ENCODE data around the gene DENND4A.
"Not testable (repeated sequence)": the region's sequence is repeated elsewhere in the genome, so short reads cannot be mapped to it uniquely, and the experiment has no call there.

The DENND4A gene

DNA sequence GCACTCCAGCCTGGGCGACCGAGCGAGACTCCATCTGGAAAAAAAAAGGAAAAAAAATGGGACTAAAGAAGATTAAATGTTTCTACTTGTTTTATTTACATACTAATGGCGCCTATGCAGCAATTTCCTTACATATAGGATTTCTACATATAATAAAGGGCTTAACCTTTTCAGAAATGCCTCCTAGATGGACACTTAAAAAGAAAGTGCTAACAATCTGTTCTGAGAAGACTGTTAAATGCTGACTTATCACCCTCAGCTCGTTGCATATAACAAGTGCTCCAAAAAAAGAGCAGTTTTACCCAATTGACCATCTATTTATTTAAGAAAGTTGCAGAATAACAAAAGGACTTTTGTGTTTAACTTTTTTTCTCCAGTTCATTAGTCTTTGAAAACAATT is 32.7 kb downstream of the DENND4A start:
- no peak for DNase-seq (ENCODE audit: low spot score)
- no peak for FAIRE-seq

DNA sequence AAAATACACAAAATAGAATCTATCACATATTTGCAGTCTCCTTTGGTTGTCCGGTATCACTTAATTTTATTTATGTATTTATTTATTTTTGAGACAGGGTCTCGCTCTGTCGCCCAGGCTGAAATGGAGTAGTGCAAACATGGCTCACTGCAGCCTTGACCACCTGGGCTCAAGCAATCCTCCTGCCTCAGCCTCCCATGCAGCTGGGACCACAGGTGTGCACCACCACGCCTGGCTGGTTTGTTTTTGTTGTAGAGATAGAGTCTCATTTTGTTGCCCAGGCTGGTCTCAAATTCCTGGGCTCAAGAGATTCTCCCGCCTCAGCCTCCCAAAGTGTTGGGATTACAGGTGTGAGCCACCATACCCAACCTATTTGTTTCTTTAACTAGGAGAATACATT is 33.9 kb downstream of the DENND4A start:
- peak; percentile 75 for FAIRE-seq
- DNase-seq (ENCODE audit: low spot score), result no peak

DNA sequence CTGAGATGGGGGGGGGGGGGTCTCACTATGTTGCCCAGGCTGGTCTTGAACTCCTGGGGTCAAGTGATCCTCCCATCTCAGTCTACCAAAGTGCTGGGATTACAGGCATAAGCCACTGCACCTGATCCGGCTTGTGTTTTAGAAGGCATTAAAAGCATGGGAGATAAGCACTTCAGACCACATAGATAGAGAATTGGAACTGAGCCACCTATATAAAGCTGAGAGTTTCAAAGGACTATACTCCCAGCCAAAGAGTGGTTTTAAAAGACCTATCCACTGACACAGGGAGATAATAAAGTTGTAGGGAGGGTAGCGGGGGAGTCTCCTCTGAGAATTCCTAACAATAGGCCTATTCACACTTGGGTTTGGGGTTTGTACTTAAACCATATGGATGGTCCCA is 34.8 kb downstream of the DENND4A start:
- FAIRE-seq (no peak), DNase-seq (ENCODE audit: low spot score) (no peak)

DNA sequence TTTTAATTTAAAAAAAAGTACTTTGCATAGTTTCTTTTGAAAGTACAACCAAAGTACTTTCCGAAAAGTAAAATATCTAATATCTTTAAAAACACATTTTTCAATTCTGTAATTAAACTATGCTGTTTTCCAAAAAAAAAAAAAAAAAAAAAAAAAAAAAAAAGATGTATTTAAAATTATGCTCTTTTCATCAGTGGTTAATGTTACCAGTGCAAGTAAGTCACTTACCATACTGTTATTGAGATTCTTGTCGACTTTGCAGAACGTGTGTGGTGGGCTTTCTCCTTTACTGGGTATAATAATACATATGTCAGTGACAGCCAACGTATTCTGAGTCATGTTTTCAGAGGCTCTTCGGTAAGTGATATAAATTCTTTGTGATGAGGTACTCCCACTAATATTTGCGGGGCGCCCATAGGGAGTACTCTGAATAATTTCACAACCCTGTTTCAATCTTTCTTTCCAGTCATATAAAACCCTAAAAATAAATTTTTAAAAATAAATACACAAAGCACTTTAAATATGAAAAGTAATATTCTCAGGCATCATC is 39.9 kb downstream of the DENND4A start:
- FAIRE-seq (no peak), DNase-seq (ENCODE audit: low spot score) (no peak)

DNA sequence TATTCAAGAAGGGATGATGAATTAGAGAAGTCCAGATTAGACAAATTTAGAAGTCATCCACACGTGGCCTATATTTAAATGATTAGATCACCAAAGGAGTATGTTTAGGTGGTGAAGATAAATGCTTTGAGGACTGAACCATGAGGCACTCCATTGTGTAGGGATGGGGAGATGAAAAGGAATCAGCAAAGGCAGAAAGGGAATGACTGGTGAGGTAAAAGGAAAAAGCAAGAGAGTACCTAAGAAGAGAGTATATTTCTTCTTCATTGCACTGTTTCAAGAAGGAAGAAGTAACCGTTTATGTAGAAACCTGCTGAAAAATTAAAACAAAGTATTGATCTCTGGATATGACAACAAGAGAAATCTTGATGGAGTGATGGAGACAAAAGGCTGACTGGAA is 40.7 kb downstream of the DENND4A start:
- no peak for DNase-seq (ENCODE audit: low spot score)
- no peak for FAIRE-seq

DNA sequence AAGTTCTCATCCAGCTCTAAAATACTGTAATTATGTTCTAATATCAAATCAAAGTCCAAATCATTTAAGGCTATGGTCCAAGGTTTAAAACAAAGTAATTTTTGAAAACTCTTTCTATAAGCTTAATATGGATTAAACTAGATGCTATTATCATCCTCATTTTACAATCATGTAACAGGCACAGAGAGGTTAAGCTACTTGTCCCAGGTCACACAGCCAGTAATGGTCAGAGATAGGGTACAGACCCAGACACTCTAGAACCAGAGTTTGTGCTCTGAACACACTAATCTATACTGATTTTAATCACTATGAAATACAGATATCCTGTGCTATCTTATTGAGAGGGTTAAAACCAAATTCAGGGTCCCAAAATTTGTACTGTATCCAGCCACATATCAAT is 44.8 kb downstream of the DENND4A start:
- DNase-seq (ENCODE audit: low spot score), result no peak
- no peak for FAIRE-seq

DNA sequence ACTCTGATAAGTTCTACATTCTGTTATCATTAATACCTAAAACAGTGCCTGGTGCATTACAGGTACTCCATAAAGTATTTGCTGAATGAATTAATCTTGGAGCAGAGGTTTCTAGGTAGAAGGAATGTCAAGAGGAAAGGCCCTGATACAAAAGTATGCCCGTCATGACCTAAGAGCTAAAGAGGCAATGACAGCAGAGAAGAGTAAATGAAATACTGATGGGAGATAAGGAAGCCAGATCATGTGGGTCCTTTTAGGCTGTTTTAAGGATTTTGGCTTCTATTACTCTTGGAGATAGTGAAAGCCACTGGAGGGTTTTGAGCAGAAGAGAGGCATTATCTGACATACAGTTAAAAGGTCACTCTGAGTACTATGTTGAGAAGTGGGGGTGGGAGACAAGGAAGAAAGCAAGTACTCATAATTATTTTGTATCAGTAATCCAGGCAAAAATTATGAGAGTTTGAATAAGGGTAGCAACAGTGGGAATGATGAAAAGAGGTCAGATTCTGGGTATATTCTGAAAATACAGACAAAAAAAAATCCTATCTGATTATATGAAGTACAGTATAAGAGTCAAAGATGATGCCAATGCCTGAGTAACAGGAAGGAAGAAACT is 48.3 kb downstream of the DENND4A start:
- FAIRE-seq, result no peak
- no peak for DNase-seq (ENCODE audit: low spot score)

DNA sequence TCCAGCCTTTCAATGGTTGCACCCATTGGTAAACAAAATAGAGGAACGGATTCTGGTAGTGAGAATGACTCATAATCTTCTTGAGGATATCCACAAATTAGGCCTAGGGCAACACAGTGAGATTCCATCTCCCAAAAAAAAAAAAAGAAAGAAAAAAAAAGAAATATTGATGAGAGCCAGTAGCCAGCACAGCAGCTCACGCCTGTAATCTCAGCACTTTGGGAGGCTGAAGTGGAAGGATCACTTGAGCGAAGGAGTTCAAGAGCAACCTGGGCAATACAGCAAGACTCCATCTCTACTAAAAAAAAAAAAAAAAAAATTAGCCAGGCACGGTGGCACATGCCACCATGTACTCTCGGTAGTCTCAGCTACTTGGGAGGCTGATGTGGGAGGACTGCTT is 51.9 kb downstream of the DENND4A start:
- FAIRE-seq (no peak), DNase-seq (ENCODE audit: low spot score) (no peak)

DNA sequence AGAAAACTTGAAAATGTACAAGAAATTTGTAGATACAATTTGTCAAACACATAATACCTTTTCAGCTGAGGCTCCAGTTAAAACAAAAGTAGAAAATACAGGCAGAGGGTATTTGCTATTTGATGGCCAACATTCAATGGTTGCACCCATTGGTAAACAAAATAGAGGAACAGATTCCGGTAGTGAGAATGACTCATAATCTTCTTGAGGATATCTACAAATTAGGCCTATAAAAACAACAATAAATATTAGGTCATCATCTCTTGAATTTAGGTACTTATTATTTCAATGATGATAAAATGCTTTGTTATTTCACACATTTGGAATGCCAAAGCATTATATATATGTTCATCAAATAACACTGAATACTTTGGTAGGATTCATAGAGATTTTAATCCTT is 53.4 kb downstream of the DENND4A start:
- no peak for DNase-seq (ENCODE audit: low spot score)
- FAIRE-seq, result no peak

DNA sequence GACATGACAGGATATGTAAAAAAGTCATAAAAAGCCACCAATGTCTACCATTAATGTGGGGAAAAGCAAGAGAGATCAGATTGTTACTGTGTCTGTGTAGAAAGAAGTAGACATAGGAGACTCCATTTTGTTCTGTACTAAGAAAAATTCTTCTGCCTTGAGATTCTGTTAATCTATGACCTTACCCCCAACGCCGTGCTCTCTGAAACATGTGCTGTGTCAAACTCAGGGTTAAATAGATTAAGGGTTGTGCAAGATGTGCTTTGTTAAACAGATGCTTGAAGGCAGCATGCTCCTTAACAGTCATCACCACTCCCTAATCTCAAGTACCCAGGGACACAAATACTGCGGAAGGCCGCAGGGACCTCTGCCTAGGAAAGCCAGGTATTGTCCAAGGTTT is 58.5 kb downstream of the DENND4A start:
- DNase-seq (ENCODE audit: low spot score); FAIRE-seq: not testable (repeated sequence)

DNA sequence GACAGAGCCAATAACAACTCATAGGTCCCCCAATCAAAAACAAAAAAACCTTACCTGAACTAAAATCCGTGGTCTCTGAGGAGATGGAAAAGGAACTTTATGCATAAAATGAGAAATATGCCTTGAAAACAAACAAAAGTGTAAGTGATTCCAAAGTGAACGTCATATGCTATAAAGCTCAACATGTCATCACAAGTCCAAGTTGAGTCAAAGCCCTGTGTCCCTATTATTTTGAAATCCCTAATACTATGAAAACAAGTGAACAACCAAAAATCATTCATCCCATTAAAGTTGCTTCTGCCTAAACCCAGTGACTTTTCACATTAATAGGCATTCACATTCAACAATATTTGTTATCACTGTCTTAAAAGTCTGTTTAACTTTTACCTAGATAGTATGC is 59.4 kb downstream of the DENND4A start:
- DNase-seq (ENCODE audit: low spot score) (no peak), FAIRE-seq (no peak)

DNA sequence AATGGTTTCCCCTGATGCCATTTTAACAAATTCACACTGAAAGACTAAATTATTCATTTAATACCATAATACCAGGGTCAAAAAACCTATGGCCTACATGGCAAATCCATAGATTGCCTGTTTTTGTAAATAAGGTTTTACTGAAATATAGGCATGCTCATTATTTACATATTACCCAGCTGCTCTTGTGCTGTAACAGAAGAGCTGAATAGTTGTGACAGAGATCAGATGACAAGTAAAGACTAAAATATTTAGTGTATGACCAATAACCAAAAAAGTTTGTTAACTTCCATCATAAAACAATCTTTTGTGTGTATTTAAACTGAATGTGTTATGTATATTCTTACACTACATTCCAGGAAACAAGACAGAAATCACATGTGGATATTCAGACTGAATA is 60.2 kb downstream of the DENND4A start:
- DNase-seq (ENCODE audit: low spot score) (no peak), FAIRE-seq (no peak)

DNA sequence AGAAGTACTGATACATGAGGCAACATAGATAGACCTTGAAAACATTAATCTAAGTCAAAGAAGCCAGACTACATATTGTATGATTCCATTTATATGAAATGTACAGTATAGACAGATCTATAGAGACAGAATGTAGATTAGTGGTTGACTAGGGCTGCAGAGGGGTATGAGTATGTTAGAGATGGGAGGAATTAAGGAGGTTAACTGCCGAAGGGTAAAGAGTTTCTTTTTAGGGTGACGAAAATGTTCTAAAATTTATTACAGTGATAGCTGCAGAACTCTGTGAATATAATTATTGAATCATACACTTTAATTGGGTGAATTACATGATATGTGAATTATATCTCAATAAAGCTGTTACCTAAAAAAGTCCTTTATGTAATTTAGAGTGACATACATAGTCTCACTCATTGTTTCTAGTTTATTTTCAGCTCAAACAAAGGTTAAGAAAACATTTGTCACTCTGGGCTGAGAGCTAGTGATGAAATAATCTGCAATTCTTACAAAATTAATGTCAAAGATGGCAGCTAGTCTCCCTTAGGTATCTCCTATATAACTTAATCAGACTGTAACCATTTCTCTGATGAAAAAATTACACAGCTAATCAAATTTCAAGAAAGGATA is 61.4 kb downstream of the DENND4A start:
- DNase-seq (ENCODE audit: low spot score) (no peak), FAIRE-seq (no peak)

DNA sequence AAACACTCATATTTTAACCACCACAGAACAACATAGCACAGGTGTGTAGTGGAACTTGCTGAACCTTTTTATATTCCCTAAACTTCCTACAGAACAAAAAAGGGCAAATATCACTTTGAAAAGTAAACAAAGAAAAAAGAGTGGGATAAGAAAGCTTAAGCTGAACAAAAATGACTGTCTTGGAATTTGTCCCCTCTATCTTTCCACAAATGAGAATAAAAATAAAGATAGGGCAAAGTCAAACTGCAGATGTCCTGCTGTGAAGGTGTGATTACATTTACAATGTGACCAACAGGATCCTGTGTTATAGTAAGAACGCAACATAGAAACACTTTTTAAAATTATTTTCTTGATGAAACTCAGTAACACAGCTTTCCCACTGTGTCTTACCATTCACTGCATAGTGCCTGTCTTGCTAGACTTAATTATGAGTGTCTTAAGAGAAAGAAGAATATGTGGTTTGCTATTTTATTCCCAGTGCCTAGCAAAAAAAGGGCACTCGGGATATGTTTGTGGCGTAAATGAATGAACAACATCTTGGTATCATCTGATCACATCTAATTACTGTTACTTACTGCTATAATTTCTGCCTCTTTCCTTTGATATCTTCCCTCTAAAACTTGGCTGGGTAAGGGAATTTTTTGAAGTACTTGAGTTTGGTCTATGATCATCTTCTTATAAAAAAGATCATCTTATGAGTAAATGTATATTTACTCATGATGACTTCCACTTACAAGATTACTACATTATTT is 67.5 kb downstream of the DENND4A start:
- DNase-seq (ENCODE audit: low spot score) (no peak), FAIRE-seq (no peak)

DNA sequence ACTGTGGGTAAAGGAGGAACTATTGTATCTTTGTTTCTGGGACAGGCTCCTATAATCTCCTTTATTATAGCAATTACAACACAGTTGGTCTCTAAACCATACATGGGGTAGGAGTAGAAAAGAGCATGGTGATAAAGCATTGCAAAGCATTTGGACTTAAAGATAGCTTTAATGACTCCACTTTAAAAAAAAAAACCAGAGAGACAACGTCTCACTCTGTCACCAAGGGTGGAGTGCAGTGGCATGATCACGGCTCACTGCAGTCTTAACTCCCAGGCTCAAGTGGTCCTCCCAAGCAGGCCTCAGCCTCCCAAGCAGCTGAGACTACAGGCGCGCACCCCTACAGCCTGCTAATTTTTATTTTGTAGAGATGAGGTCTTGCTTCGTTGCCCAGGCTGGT is 68.2 kb downstream of the DENND4A start:
- FAIRE-seq, result no peak
- no peak for DNase-seq (ENCODE audit: low spot score)

DNA sequence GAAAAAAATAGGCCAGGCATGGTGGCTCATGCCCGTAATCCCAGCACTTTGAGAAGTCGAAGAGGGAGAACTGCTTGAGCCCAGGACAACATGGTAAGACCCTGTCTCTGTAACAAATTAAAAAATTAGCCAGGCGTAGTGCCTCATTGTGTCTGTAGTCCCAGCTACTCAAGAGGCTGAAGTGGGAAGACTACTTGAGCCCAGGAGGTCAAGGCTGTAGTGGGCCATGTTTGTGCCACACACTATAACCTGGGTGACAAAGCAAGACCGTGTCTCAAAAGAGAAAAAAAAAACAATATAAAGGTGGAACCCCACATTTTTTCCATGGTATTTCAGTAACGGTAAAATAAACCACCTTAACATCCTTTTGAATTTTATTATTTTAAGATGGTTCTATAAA is 69.9 kb downstream of the DENND4A start:
- no peak for FAIRE-seq
- DNase-seq (ENCODE audit: low spot score), result no peak

DNA sequence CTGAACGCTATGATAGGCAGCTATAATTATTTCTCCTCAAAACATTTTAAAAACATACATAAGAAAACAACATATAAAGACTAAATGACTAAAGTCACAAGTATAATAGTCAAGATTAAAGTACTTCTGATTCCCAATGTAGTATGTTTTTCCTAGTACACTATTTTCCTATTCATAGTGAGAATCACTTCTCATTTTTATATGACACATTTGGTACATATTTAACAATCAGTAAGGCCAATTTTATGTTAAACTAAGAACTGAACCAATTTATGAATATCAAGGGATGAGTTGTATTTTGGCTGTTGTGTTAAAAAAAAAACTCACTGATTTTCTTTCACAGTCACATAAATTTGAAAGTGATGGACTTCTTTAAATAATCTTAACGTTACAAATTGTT is 79.7 kb downstream of the DENND4A start:
- DNase-seq (ENCODE audit: low spot score), result no peak
- no peak for FAIRE-seq

DNA sequence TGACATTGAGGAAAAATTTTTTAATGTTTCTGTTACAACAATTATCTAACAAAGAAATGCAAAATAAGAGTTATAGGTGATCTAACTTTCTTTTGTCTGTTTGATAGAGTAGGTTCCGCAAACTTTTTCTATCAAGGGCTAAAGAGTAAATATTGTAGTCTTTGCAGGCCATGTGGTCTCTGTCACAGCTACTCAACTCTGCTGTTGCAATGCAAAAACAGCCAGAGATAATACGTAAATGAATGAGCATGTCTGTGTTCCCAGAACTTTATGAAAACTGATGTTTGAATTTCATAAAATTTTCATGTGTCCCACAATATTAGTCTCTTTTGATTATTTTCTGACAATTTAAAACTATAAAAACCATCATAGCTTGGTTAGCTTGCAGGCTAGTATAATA is 97.0 kb downstream of the DENND4A start:
- no peak for DNase-seq (ENCODE audit: low spot score)
- FAIRE-seq, result no peak

DNA sequence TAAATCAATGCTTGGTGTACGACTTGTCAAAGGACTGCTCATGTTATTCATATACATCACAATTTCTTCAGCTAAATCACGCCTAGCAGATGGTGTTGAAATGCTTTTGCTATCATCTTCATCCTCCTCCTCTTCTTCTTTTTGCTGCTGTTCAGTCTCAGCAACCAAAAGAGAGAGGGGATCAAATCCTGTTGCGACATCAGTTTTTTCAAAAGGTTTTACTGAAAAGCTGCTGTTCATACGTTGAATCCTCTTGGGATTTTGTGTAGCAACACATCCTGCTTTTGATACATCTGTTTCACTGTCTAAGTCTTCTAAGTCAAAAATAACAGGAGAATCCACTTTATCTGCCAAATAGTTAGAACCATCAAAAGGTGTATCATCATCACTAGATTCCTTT is 101.3 kb downstream of the DENND4A start:
- DNase-seq (ENCODE audit: low spot score), result no peak

DNA sequence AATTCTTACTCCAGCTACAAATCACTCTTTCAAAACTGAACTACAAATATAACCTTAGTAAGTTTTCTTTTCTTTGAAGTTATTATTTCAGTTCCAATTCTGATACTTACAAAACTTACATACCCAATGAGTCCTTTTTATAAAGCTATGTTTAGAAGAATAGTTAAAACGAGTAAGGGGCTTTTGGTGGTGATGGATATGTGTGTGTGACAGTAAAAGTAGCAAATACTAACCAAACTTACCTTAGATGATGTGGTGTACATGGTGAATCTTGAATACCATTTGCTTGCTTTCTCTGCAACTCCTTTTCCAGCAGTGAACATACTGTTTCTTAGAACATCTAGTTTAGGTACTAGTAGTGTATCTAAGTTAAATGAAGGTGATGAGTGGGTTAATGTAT is 101.9 kb downstream of the DENND4A start:
- DNase-seq (ENCODE audit: low spot score) (no peak), FAIRE-seq (no peak)

More for the DNA sequence above, 101.3 kb downstream of the DENND4A start:
- FAIRE-seq, result no peak

DNA sequence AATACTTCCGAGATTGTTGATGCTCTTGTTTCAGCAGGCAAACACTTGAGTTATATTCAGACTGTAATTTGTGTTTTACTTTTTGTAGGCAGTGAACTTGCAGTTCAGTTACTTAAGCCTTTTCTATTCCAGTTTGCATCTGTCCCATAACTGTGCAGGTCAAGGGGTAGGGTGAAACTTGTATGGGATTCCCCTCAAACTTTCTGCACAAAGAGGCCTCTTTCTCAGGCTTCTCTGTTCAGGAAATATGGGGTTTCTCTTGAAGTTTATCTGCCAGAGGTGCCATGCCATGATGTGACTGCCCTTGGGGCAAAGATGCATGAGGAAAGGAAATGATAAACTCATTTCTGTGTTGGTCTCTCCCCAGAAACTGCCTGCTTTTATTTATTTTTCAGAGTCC is 103.6 kb downstream of the DENND4A start:
- DNase-seq (ENCODE audit: low spot score), result no peak
- FAIRE-seq, result no peak

DNA sequence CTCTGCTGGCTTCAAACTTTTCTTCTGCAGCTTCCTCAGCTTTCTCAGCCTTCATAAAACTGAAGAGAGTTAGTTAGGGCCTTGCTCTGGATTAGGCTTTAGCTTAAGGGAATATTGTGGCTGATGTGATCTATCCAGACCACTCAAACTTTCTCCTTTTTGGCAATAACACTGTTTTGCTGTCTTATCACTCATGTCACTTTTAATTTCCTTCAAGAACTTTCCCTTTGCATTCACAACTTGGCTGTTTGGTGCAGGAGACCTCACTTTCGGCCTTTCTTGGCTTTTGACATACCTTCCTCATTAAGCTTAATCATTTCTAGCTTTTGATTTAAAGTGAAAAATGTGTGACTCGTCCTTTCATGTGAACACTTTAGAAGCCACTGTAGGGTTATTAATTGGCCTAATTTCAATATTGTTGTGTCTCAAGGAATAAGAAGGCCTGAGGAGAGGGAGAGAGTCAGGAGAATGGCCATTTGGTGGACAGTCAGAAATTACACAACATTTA is 109.6 kb downstream of the DENND4A start:
- FAIRE-seq (no peak), DNase-seq (ENCODE audit: low spot score) (no peak)
